Immature natural killer cell (primary cell): Measurements from ENCODE around the gene ZEB1. TPM values are rescaled to one million over a fixed set of nuclear protein-coding genes. Genes with fewer than 3 reads are reported as not detected.
"Not testable (repeated sequence)": the region's sequence is repeated elsewhere in the genome, so short reads cannot be mapped to it uniquely, and the experiment has no call there.

Experiments
- DNase-seq, 3 donors: peaks; one replicate each; pipeline ENCODE4 v3.0.0; 2022; ENCODE audit warnings: mixed read lengths in 1 of 3
- H3K27ac Mint-ChIP-seq, 6 donors: one replicate each; pipeline ENCODE4 v1.8.0; 2020; ENCODE audit warnings: mixed read lengths in 6 of 6, mild to moderate bottlenecking in 5 of 6, inconsistent platforms in 4 of 6, moderate library complexity in 3 of 6
- H3K27me3 Mint-ChIP-seq, 3 donors: one replicate each; pipeline ENCODE4 v1.8.0; 2020 to 2021; ENCODE audit warnings: low read depth in 3 of 3, mild to moderate bottlenecking in 3 of 3, mixed read lengths in 3 of 3, moderate library complexity in 3 of 3, inconsistent platforms in 1 of 3
- H3K36me3 Mint-ChIP-seq, 3 donors: one replicate each; pipeline ENCODE4 v1.8.0; 2020; ENCODE audit warnings: mixed read lengths in 3 of 3, inconsistent platforms in 2 of 3, mild to moderate bottlenecking in 2 of 3
- H3K4me1 Mint-ChIP-seq, 2 donors: one replicate each; pipeline ENCODE4 v1.8.0; 2020; ENCODE audit warnings: inconsistent platforms in 2 of 2, mild to moderate bottlenecking in 2 of 2, mixed read lengths in 2 of 2, moderate library complexity in 1 of 2
- H3K4me3 Mint-ChIP-seq, 5 donors: one replicate each; pipeline ENCODE4 v1.8.0; 2020; ENCODE audit warnings: mild to moderate bottlenecking in 5 of 5, mixed read lengths in 5 of 5, inconsistent platforms in 3 of 5, moderate library complexity in 3 of 5
- H3K9me3 Mint-ChIP-seq, 6 donors: one replicate each; pipeline ENCODE4 v1.8.0; 2020; ENCODE audit warnings: mild to moderate bottlenecking in 6 of 6, mixed read lengths in 6 of 6, inconsistent platforms in 4 of 6, moderate library complexity in 3 of 6
- polyA plus RNA-seq, 3 donors: library from polyadenylated mRNA; unstranded; fragments of 300-500 nt; fragmentation: Illumina TruSeq; gene quantifications; one replicate each; pipeline ENCODE4 v1.2.3, GENCODE V29; 2021

ZEB1 gene
- polyA plus RNA-seq, 3 donors from 2014 or later, result 8.4 to 17.5 (median 14.6) TPM

DNA sequence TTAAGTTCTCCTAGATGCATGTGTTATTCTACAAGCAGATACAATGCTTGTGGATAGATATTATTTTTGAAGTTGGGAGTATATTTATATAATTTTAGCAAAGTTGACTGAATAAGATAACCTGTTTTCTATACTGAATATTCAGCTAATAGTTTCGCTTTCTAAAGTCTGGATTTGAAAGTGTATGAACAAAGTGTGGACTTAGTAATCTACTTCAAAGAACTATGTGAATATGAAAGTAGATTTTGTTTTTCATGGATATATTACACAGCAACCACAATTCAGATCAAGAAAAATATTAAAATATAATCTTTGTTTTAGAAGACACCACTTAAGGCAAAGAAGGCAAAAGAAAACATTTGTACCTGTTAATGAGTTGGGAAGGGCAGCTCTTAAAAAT, 78.8 kb downstream of the ZEB1 start:
- Mint-ChIP-seq H3K36me3 (peaks cover 0 to 4% (median 0%) of the 10 kb centered on the region in 3 donors), H3K4me3 (no peak overlapping the region), H3K9me3 (no peaks in the 10 kb centered on the region), H3K27ac (no peak overlapping the region), H3K4me1 (peaks cover 8 to 10% of the 10 kb centered on the region in 2 donors), H3K27me3 (peaks cover 0 to 2% (median 0%) of the 10 kb centered on the region in 3 donors)
- DNase-seq, result no peak

- Mint-ChIP-seq H3K4me3 (no peak overlapping the region), H3K27ac (no peak overlapping the region), H3K36me3 (peaks cover 0 to 4% (median 0%) of the 10 kb centered on the region in 3 donors), H3K9me3 (no peaks in the 10 kb centered on the region), H3K27me3 (no peaks in the 10 kb centered on the region), H3K4me1 (peaks cover 5 to 6% of the 10 kb centered on the region in 2 donors)
- no peak for DNase-seq
Measured at GRCh38 chr10:31399171-31399570, 80.2 kb downstream of the ZEB1 start.

DNA sequence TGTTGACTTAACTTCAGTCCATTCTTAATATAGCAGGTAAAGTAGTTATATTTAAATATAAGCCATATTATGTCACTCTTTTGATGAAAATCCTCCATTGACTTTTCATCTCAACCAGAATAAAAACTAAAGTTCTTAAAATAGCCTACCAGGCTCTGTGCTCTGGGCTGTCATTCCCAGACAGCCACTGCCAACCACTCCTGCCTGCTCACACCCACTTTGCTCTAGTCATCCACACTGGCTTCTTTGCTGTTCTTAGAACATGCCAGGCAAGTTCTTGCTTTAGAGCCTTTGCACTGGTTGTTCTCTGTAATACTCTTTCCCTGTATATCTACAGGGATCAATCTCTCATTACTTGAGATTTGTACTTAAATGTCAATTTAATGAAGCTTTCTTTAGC, 80.6 kb downstream of the ZEB1 start:
- no peak for DNase-seq
- Mint-ChIP-seq H3K27me3 (no peaks in the 10 kb centered on the region), H3K4me1 (peaks cover 8 to 10% of the 10 kb centered on the region in 2 donors), H3K27ac (no peak overlapping the region), H3K9me3 (no peaks in the 10 kb centered on the region), H3K36me3 (peaks cover 0 to 4% (median 0%) of the 10 kb centered on the region in 3 donors), H3K4me3 (no peak overlapping the region)

DNA sequence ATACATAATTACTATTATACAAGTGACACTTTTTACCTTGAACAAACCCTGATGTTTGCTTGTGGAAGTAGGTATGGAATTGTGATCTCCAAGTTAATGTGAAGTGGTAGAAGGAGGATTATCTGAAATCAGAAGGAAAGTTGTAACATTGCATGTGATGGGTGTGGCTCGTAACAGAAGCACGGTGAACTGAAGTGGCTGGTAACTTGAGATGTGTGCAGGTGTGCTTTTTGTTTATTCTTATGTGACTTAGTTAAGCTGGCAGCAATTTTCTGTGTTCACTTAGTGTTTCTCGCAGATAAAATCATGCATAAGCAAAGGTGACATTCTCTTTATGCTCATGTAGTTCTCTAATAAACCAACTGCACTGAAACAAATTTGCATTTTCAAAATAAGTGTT, 82.3 kb downstream of the ZEB1 start:
- H3K27me3 Mint-ChIP-seq, result no peaks in the 10 kb centered on the region
- no peak for DNase-seq
- peaks cover 0 to 4% (median 0%) of the 10 kb centered on the region in 3 donors for H3K36me3 Mint-ChIP-seq
- H3K4me1 Mint-ChIP-seq, result peaks cover 8 to 13% of the 10 kb centered on the region in 2 donors
- H3K27ac Mint-ChIP-seq, result no peak overlapping the region
- no peak overlapping the region for H3K4me3 Mint-ChIP-seq
- H3K9me3 Mint-ChIP-seq, result no peaks in the 10 kb centered on the region

GRCh38 chr10:31404640-31405039, 85.6 kb downstream of the ZEB1 start:
- Mint-ChIP-seq H3K27me3 (no peaks in the 10 kb centered on the region), H3K36me3 (no peaks in the 10 kb centered on the region), H3K9me3 (peaks cover 0 to 2% (median 0%) of the 10 kb centered on the region in 6 donors), H3K4me3 (no peak overlapping the region), H3K4me1 (peaks cover 8 to 10% of the 10 kb centered on the region in 2 donors), H3K27ac (peak overlapping the region in 2 of 6 donors; percentile 0 to 62)
- DNase-seq, result no peak

GRCh38 chr10:31405829-31406228, 86.8 kb downstream of the ZEB1 start:
- H3K27ac Mint-ChIP-seq, H3K36me3 Mint-ChIP-seq, H3K9me3 Mint-ChIP-seq, H3K4me3 Mint-ChIP-seq, H3K27me3 Mint-ChIP-seq, DNase-seq: not testable (repeated sequence)
- H3K4me1 Mint-ChIP-seq, result peaks cover 8 to 11% of the 10 kb centered on the region in 2 donors

DNA sequence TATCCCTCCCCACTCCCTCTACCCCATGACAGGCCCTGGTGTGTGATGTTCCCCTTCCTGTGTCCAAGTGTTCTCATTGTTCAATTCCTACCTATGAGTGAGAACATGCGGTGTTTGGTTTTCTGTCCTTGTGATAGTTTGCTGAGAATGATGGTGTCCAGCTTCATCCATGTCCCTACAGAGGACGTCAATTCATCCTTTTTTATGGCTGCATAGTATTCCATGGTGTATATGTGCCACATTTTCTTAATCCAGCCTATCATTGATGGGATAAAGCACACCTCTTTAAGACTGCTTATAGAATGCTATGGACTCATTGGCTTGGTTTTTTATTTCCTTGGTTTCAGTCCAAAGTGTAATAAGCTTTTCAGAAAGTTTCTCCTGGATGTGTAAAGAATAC, 93.4 kb downstream of the ZEB1 start:
- not testable (repeated sequence) for H3K27ac Mint-ChIP-seq, H3K4me3 Mint-ChIP-seq, H3K27me3 Mint-ChIP-seq, H3K36me3 Mint-ChIP-seq, DNase-seq, H3K9me3 Mint-ChIP-seq
- H3K4me1 Mint-ChIP-seq, result peaks cover 10 to 14% of the 10 kb centered on the region in 2 donors

- Mint-ChIP-seq H3K4me1 (peaks cover 10 to 20% of the 10 kb centered on the region in 2 donors), H3K27me3 (peaks cover 0 to 2% (median 1%) of the 10 kb centered on the region in 3 donors), H3K27ac (peak overlapping the region in 1 of 6 donors; percentile 74)
Measured at GRCh38 chr10:31413325-31413724, 94.3 kb downstream of the ZEB1 start.

DNA sequence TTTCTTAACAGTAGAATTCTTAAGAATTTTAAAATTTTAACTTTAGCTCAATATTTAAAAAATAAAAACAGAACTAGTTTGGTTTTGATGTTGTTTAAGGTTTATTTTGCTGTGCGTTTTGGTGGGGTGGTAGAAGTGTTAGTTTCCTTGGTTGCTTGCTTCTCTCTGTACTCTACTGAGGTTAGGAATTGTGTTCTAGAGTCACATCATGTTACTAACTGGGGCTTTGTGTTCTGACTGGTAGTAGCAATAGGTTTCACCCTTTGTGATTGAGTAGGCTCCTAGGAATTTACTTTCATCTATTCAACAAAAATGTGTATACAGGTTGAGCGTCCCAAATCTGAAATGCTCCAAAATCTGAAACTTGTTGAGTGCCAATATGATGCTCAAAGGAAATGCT, 99.5 kb downstream of the ZEB1 start:
- Mint-ChIP-seq H3K27me3 (peaks cover 0 to 2% (median 0%) of the 10 kb centered on the region in 3 donors), H3K36me3 (peaks cover 0 to 4% (median 3%) of the 10 kb centered on the region in 3 donors), H3K4me3 (no peak overlapping the region), H3K4me1 (peaks cover 6 to 32% of the 10 kb centered on the region in 2 donors), H3K9me3 (no peaks in the 10 kb centered on the region), H3K27ac (no peak overlapping the region)
- DNase-seq, result no peak

More at GRCh38 chr10:31413325-31413724, 94.3 kb downstream of the ZEB1 start:
- no peak for DNase-seq
- H3K4me3 Mint-ChIP-seq, result no peak overlapping the region
- H3K36me3 Mint-ChIP-seq, result peaks cover 0 to 5% (median 4%) of the 10 kb centered on the region in 3 donors
- H3K9me3 Mint-ChIP-seq, result peaks cover 0 to 8% (median 0%) of the 10 kb centered on the region in 6 donors

DNA sequence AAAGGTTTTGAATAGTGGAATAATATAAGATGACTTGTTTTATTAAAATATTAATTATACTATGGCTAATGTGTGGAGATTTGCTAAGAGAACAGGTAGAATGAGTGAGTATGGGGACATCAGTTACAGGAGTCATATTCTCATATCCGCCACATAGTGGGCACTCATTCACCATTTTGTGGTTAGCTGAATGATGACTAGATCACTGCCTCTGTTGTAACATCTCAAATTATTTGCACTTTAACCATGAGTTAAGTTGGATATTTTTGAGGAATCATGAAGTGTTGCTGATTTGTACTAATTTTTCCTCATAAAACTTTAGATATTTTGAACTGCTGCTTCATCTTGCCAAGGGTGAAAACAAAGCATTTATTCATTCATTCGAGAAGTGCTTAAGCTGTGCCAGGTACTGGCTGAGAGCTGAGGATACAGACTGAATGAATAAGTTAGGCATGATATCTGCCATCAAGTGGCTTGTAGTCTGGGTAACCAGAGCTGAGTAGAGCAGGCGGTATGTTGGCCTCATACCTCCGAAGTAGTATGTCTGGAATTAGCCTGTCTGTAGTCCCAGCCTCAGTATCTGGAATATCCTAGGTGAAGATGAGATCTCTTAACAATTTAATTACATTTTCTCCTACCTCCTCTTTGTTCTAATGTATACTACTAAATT, 100.5 kb downstream of the ZEB1 start:
- Mint-ChIP-seq H3K4me3 (no peak overlapping the region), H3K27me3 (peaks cover 0 to 2% (median 0%) of the 10 kb centered on the region in 3 donors), H3K9me3 (no peaks in the 10 kb centered on the region), H3K4me1 (peaks cover 7 to 34% of the 10 kb centered on the region in 2 donors), H3K36me3 (peaks cover 0 to 4% (median 3%) of the 10 kb centered on the region in 3 donors), H3K27ac (no peak overlapping the region)
- DNase-seq, result no peak

DNA sequence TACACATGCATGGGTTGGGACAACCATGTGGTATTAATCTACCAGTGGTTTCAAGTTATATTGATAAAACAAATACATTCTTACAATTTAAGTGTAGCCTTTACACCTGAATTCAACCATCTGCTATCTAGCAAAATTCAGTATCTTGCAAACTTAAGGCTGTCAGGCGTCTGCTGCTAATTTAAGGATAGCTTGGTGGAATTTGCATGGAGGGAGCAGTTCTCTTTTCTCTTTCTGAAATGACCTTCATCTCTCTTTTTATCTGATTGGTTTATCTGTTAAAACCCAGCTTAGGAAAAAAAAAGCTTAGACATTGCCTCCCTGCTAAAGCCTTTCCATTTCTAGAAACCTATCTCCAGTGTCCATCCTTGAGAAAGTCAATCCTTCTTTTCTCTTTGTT, 102.3 kb downstream of the ZEB1 start:
- Mint-ChIP-seq H3K36me3 (peaks cover 0 to 4% (median 3%) of the 10 kb centered on the region in 3 donors), H3K27ac (no peak overlapping the region), H3K4me1 (peaks cover 11 to 46% of the 10 kb centered on the region in 2 donors), H3K4me3 (no peak overlapping the region), H3K27me3 (peaks cover 0 to 2% (median 0%) of the 10 kb centered on the region in 3 donors), H3K9me3 (no peaks in the 10 kb centered on the region)
- DNase-seq, result no peak

- Mint-ChIP-seq H3K9me3 (no peaks in the 10 kb centered on the region), H3K27me3 (peaks cover 0 to 2% (median 0%) of the 10 kb centered on the region in 3 donors), H3K27ac (no peak overlapping the region), H3K36me3 (peaks cover 0 to 4% (median 3%) of the 10 kb centered on the region in 3 donors), H3K4me1 (peaks cover 11 to 49% of the 10 kb centered on the region in 2 donors), H3K4me3 (no peak overlapping the region)
- DNase-seq, result no peak
Measured at GRCh38 chr10:31422634-31423033, 103.6 kb downstream of the ZEB1 start.

DNA sequence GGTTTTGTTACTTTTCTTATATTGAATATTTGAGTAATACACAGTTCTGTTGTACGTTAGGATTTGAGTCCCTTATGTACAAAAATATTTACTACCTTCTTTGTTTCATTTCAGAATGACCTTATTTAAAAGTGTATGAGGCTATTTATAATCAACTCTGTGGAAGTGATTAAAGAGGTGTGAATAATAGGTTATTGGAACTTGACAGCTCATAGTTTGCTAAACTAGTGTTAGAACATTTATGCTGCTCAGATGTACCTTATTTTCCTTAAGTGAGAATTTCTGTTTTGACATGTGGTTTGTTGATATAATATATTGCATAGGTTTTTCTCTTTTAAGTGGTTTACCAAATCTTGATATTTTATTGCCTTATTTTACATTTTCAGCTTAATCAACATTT, 105.5 kb downstream of the ZEB1 start:
- Mint-ChIP-seq H3K27ac (no peak overlapping the region), H3K27me3 (peaks cover 0 to 2% (median 0%) of the 10 kb centered on the region in 3 donors), H3K4me1 (peaks cover 13 to 46% of the 10 kb centered on the region in 2 donors), H3K9me3 (peaks cover 0 to 6% (median 0%) of the 10 kb centered on the region in 6 donors), H3K4me3 (no peak overlapping the region), H3K36me3 (peaks cover 0 to 13% (median 6%) of the 10 kb centered on the region in 3 donors)
- no peak for DNase-seq

DNA sequence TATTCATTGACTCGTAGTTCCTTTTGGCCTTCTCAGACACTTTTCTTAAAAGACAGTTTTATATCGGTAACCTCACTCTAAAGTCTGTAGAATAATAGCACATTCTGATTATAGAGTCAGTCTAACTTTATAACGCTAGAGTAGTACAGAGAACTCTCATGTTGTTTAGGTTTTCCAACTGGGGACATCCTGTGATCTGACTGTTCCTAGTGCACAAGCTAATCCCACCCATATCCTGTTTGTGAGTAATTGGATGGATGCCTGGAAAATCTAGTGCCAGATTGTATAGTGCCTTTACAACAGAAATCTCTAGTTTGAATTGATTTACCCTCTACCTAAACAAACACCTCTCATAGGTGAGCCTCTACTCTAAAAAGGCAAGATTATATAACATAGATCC, 107.4 kb downstream of the ZEB1 start:
- Mint-ChIP-seq H3K27ac (peak overlapping the region in 1 of 6 donors; percentile 13), H3K9me3 (peaks cover 0 to 6% (median 0%) of the 10 kb centered on the region in 6 donors), H3K27me3 (peaks cover 0 to 2% (median 0%) of the 10 kb centered on the region in 3 donors), H3K4me1 (peaks cover 13 to 42% of the 10 kb centered on the region in 2 donors), H3K4me3 (no peak overlapping the region), H3K36me3 (peaks cover 0 to 13% (median 6%) of the 10 kb centered on the region in 3 donors)
- DNase-seq, result no peak
